GM21367 (cell line): ENCODE data around the gene RABGGTA.

ENCODE experiments used
- ATAC-seq: cut with Tn5 transposase; IDR thresholded peaks from one replicate; pipeline ENCODE4 v1.9.1; 2021; ENCODE audit not compliant: unreplicated experiment

The RABGGTA gene

DNA sequence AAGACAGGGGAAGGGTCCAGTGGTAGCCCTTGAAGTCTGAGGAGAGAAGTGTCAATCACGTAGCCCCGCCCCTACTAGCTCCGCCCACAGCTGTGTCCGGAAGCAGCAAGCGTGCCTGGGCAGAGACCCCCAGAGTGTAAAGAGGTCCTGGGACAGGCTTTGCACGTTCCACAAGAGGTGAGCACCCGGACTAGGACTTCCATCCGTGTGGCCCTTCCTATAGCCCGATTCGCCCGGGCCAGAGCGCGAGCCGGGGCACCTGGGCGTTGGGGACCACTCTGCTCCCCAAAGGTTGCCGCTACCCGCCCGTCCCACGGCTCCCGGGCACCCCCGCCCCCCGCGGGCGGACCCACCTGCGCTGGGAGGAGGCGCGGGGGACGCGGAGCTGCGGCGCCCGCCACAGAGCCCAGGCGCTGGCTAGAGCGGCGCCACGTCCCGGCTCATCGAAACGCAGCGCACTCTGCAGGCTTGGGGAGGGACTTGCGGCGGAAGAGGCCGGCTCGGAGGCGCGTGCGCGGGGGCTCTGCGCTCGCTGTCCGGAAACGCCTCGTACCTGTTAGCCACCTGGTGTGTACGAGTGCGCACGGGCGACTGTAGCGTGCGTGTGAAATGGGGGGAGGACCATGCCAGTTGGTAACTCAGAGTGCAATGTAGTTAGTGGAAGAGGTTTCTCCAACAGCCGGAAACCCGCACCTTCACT lies at the start of gene RABGGTA:
Gene RABGGTA (minus strand): TSS at position 464 of the 700 bp plus-strand sequence. CDS start 482 bp downstream, outside the sequence.
- peak; percentile 77 for ATAC-seq

DNA sequence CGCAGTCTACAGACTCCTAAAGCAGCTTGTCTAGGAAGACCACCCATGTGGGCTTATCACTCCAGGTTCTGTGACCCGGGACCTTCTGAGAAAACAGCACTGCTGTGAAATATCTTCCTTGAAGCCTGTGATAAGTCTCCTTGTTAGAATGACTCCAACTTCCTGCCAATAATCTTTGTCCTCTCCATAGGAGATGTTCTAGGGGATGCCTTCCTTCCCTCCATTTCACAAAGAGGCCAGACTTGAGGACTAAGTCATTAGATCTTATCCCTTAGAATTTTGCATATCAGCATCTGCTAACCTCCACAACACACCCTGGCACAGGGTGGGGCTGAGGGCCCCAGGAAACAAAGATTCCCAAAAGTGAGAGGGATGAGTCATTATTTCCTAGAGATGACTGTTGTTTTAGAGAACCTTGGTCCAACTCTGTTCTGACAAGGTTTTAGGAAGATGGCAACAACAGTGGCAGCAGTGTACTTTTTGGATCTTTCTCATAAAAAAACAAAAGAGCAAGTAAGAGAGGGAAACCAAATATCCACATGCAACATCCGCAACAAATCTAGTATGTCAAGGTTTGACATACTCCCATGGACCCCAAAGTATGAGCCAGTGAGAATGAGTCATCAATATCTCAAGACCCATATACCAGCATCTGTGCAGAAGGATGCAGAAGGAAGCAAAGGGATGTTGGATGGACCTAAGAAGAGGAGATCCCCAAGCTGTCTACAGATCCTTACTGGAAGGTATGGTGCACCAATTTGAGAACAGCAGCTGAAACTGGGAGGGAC lies 45.9 kb upstream of the RABGGTA start:
- no peak for ATAC-seq

DNA sequence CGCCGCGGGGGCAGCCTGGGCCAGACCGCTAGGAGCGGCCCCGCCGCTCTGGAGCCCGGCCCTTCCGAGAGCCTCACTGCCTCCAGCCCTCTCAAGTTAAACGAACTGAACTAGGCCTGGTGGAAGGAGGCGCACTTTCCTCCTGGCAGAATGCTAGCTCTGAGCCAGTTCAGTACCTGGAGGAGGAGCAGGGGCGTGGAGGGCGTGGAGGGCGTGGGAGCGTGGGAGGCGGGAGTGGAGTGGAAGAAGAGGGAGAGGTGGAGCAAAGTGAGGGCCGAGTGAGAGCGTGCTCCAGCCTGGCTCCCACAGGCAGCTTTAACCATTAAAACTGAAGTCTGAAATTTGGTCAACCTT lies 45.2 kb upstream of the RABGGTA start:
- ATAC-seq: no peak

DNA sequence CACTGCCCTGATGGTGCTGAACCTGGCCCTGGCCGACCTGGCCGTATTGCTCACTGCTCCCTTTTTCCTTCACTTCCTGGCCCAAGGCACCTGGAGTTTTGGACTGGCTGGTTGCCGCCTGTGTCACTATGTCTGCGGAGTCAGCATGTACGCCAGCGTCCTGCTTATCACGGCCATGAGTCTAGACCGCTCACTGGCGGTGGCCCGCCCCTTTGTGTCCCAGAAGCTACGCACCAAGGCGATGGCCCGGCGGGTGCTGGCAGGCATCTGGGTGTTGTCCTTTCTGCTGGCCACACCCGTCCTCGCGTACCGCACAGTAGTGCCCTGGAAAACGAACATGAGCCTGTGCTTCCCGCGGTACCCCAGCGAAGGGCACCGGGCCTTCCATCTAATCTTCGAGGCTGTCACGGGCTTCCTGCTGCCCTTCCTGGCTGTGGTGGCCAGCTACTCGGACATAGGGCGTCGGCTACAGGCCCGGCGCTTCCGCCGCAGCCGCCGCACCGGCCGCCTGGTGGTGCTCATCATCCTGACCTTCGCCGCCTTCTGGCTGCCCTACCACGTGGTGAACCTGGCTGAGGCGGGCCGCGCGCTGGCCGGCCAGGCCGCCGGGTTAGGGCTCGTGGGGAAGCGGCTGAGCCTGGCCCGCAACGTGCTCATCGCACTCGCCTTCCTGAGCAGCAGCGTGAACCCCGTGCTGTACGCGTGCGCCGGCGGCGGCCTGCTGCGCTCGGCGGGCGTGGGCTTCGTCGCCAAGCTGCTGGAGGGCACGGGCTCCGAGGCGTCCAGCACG lies 44.6 kb upstream of the RABGGTA start:
- ATAC-seq: no peak

DNA sequence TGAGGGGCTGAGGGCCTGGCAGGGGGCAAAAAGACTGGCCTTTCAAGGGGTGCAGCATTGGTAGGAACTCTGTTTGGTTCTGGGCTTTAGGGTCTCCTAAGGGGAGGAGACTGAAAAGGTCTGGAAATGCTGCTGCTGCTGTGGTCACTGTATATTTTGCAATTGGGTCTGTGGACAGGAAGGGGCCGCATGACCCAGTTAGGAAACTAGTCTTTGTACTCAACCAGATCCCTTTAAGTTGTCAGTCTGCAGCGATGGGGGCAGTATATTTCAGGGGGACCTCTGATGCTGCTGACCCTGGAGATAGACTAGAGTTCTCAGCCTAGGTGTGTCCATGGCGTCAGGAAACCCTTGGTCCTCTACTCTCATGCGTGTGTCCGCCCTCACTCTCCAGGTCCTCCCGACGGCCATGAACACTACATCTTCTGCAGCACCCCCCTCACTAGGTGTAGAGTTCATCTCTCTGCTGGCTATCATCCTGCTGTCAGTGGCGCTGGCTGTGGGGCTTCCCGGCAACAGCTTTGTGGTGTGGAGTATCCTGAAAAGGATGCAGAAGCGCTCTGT lies 43.9 kb upstream of the RABGGTA start:
- no peak for ATAC-seq

DNA sequence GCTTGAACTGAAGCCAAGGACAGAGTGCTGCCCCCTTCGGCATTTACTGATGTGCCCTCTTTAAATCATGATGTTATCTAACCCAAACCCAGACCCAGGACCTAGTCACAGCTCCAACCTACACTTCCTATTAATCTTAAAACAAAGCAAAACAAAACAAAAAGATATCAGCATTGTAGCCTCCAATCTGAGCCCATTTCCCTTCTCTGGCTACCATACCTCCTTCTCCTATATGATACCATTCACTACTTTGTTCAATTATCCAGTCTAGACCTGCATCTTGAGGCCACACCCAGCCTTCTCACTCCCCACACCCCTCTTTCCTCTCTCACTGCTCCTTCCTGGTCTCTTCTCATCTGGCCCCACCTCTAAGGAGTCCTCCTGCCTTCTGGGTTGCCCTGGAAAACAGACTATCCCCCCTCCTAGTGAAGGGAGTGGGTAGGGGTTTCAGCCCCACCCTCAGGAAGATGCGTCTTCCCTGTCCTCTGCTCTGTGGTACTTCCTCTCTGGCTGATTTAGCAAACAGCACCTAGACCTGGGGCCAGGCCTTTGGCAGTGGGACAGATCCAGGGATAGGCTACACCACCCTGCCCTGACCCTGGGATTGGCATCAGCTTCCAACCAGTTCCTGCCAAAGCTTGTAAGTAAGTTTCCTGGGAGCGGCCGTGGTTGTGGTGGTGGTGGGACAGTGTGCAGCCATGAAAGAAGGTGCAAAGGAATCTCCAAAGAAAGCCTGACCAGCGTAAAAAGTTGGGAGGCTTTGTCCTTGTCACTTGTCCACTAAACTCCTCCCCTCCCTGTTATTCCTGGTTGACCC lies 43.2 kb upstream of the RABGGTA start:
- ATAC-seq: no peak

GRCh38 chr14:24313913-24314312 lies 42.5 kb upstream of the RABGGTA start:
- ATAC-seq: no peak

GRCh38 chr14:24312736-24313507 lies 41.5 kb upstream of the RABGGTA start:
- ATAC-seq: no peak

GRCh38 chr14:24311837-24312615 lies 40.6 kb upstream of the RABGGTA start:
- no peak for ATAC-seq

GRCh38 chr14:24310646-24311604 lies 39.5 kb upstream of the RABGGTA start, which contains the start of gene LTB4R:
TSS of gene LTB4R (plus strand) at chr14:24311502. CDS start at chr14:24315652, 4,150 bp downstream.
- ATAC-seq: peak; percentile 54

GRCh38 chr14:24310265-24310645 lies 38.9 kb upstream of the RABGGTA start:
- ATAC-seq: no peak

- no peak for ATAC-seq
Measured at GRCh38 chr14:24309538-24310264, 38.3 kb upstream of the RABGGTA start, which contains the start of gene LTB4R2. TSS of gene LTB4R2 (plus strand) at chr14:24310140. CDS start at chr14:24310665, 525 bp downstream.

GRCh38 chr14:24308342-24309124 lies 37.1 kb upstream of the RABGGTA start:
- ATAC-seq: no peak

- no peak for ATAC-seq
Measured at GRCh38 chr14:24307575-24308341, 36.4 kb upstream of the RABGGTA start, which contains the start of gene CIDEB. TSS of gene CIDEB (minus strand) at chr14:24307977. CDS start at chr14:24307858, 119 bp downstream.

DNA sequence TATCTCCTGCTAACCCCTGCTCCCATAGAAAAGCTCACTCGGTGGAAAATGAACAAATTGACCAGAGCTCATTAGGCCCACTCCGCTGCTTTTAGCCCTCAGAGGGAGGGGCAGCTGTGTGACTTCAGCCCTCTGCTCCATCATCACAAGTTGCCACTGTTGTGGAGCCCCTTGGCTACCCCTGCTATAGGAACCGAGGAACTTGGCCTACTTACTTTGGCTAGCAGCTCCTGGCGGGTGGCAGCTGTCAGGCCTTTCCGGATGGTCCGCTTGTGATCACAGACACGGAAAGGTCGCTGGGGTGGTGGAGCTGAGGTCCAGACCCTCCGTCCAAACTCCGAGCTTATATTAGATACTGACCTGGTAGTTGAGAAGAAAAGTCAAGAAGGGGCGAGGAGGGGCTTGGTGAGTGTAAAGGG lies 35.8 kb upstream of the RABGGTA start:
- ATAC-seq: no peak
